DOHH2 (cell line): ENCODE data around the gene MYADML2.

Experiments used
- H3F3A ChIP-seq: fragments of 200-600 bp; sonication (generic), shearing (Covaris generic); 2 replicates; pipeline ENCODE4 v1.6.0; 2016; ENCODE audit warnings: antibody characterized with exemption, mild to moderate bottlenecking; ENCODE audit not compliant: control insufficient read depth, insufficient read depth
- H3K27ac ChIP-seq: fragments of 200-600 bp; sonication (generic); 2 replicates; pipeline ENCODE4 v1.5.1; 2014; ENCODE audit warnings: low read depth, mild to moderate bottlenecking, low read length, moderate library complexity
- H3K27me3 ChIP-seq: fragments of 200-600 bp; sonication (generic); 2 replicates; pipeline ENCODE4 v1.6.1; 2014; ENCODE audit warnings: mild to moderate bottlenecking, low read length, mixed read lengths; ENCODE audit not compliant: control insufficient read depth
- H3K36me3 ChIP-seq: fragments of 200-600 bp; sonication (generic); 2 replicates; pipeline ENCODE4 v1.6.1; 2014; ENCODE audit warnings: mild to moderate bottlenecking, low read length, moderate library complexity, mixed read lengths; ENCODE audit not compliant: control insufficient read depth
- H3K4me1 ChIP-seq: fragments of 200-600 bp; sonication (generic); 2 replicates; pipeline ENCODE4 v1.6.1; 2014; ENCODE audit warnings: mild to moderate bottlenecking, low read length, mixed read lengths; ENCODE audit not compliant: control insufficient read depth
- H3K4me2 ChIP-seq: fragments of 200-600 bp; sonication (generic); 2 replicates; pipeline ENCODE4 v1.6.0; 2014; ENCODE audit warnings: mild to moderate bottlenecking, low read length, moderate library complexity
- H3K4me3 ChIP-seq: fragments of 200-600 bp; sonication (generic); 2 replicates; pipeline ENCODE4 v1.5.1; 2014; ENCODE audit warnings: mild to moderate bottlenecking, low read length, mixed read lengths
- H3K79me2 ChIP-seq: fragments of 200-600 bp; sonication (generic); 2 replicates; pipeline ENCODE4 v1.6.1; 2014; ENCODE audit warnings: mild to moderate bottlenecking, low read length, mixed read lengths; ENCODE audit not compliant: control insufficient read depth
- H3K9me2 ChIP-seq: fragments of 200-600 bp; sonication (generic); replicated peaks from 2 replicates; pipeline ENCODE4 v1.6.1; 2014; ENCODE audit warnings: mild to moderate bottlenecking, low read length, mixed read lengths; ENCODE audit not compliant: control insufficient read depth
- H3K9me3 ChIP-seq: fragments of 200-600 bp; sonication (generic); 2 replicates; pipeline ENCODE4 v1.6.1; 2014; ENCODE audit warnings: antibody characterized with exemption, low read length, mixed read lengths; ENCODE audit not compliant: control insufficient read depth, insufficient read depth
- H4K20me1 ChIP-seq: fragments of 200-600 bp; sonication (generic); 2 replicates; pipeline ENCODE4 v1.6.0; 2014; ENCODE audit warnings: low read depth, mild to moderate bottlenecking, antibody characterized with exemption, low read length, moderate library complexity; ENCODE audit not compliant: control insufficient read depth, insufficient read depth
- CTCF ChIP-seq: fragments of 200-600 bp; sonication (generic); IDR thresholded peaks from one replicate; pipeline ENCODE4 v1.5.1; 2014; ENCODE audit warnings: antibody characterized with exemption, mild to moderate bottlenecking, low read depth, low read length; ENCODE audit not compliant: poor library complexity, severe bottlenecking
- EZH2phosphoT487 ChIP-seq: fragments of 200-600 bp; sonication (generic); IDR thresholded peaks from 2 replicates; pipeline ENCODE4 v1.6.1; 2017; ENCODE audit warnings: borderline replicate concordance, mild to moderate bottlenecking, antibody characterized with exemption, low read length, moderate library complexity, mixed read lengths

The MYADML2 gene

GRCh38 chr17:81931189-81931556, 15.9 kb downstream of the MYADML2 start:
- Histone ChIP-seq H3K4me3 (no peak overlapping the region), H3K27me3 (peaks cover 4% of the 10 kb centered on the region; the same call in 1 of the 2 replicates), H3F3A (0 out of 2 replicates have a peak, but pooled peaks cover 2% of the 10 kb centered on the region), H3K79me2 (peaks cover 16% of the 10 kb centered on the region), H3K4me2 (no peak overlapping the region), H4K20me1 (0 out of 2 replicates have a peak, but pooled peaks cover 2% of the 10 kb centered on the region), H3K9me2 (no peaks in the 10 kb centered on the region), H3K9me3 (no peaks in the 10 kb centered on the region), H3K36me3 (peaks cover 23% of the 10 kb centered on the region), H3K27ac (no peak overlapping the region), H3K4me1 (peaks cover 20% of the 10 kb centered on the region)
- no peak for TF ChIP-seq EZH2phosphoT487
- no peak for TF ChIP-seq CTCF

DNA sequence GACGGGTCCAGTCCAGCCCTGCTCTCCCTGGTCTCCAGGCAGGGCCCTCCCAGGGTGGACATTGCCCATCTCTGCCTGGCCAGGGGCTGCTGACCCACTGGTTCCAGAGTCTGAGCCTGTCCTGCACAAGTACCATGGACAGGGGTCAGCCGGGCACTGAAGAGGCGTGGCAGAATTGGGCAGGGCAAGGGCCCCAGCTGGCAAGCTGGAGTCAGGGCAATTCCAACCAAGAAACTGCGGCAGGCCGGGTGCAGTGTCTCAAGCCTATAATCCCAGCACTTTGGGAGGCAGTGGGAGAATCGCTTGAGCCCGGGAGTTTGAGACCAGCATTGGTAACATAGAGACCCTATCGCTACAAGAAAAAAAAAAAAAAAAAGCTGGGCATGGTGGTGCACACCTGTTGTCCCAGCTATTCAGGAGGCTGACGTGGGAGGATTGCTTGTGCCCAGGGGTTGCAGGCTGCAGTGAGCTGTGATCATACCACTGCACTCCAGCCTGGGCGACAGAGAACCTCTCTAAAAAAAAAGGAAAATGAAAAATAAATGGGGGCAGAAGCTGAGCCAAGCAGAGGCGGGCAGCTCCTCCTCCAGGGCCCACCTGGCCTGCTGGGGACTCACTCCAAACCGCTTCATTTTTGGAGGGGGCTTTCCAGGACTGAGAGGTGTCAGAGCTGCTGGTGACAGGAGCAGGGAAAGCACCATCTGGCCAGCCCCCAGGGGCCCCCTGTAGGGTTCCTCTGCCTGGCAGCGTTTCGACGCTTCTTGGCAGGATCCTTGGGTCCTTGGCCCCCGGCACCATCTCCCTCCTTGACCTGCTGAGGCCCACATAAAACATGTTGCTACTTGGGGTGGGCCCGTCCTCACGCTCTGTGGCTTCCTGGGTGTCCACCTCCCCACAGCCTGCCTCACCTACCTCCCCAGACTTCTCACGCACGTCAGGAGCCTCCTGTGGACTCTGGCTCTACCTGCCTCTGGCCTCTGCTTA, 16.6 kb downstream of the MYADML2 start:
- Histone ChIP-seq H3F3A (0 out of 2 replicates have a peak, but pooled peaks cover 2% of the 10 kb centered on the region), H3K27ac (no peak overlapping the region), H3K4me2 (no peak overlapping the region), H3K9me2 (no peaks in the 10 kb centered on the region), H3K4me3 (no peak overlapping the region), H3K27me3 (peaks cover 4% of the 10 kb centered on the region; the same call in 1 of the 2 replicates), H3K9me3 (no peaks in the 10 kb centered on the region), H3K36me3 (peaks cover 23% of the 10 kb centered on the region), H3K4me1 (peaks cover 21% of the 10 kb centered on the region), H4K20me1 (peaks cover 7% of the 10 kb centered on the region; the same call in 1 of the 2 replicates), H3K79me2 (peaks cover 18% of the 10 kb centered on the region)
- TF ChIP-seq CTCF (no peak), EZH2phosphoT487 (no peak)

DNA sequence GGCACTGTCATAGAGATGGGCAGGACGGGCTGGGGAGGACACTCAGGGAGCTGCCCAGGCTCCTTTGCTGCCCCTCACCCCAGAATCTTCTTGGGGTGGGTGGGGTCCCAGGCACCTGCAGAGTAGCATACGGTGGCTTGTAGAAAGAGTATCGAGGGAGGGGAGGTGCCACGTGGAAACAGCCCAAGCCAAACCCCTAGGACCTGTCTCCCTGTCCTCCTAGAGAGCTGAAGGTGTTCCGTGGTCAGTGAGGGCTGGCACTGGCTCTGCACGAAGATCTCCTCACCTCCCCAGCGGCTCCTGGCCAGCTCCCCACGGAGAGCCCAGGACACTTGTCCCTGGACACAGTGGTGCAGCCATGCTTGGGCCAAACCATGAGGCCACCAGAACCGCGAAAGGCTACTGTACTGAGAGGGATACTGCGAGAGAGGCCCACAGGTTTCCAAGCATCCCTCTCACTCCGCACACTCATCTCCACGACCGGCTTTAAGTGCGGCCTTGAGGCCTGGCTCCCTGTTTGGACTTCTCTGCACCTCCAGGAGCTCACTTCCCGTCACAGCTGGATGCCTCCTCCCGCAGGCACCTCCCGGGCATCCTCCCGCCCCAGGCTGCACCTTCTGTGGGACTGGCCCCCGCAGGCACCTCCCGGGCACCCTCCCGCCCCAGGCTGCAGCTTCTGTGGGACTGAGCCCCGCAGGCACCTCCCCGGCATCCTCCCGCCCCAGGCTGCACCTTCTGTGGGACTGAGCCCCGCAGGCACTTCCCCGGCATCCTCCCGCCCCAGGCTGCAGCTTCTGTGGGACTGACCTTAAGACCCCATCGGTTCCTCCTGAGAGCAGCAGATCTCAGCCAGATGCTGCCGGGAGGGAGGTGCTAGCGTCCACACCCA, 17.5 kb downstream of the MYADML2 start:
- H3F3A ChIP-seq = 0 out of 2 replicates have a peak, but pooled peaks cover 2% of the 10 kb centered on the region
- no peak overlapping the region for H3K27ac ChIP-seq
- peaks cover 15% of the 10 kb centered on the region for H3K36me3 ChIP-seq
- H3K4me2 ChIP-seq = no peak overlapping the region
- H3K9me2 ChIP-seq = no peaks in the 10 kb centered on the region
- peaks cover 4% of the 10 kb centered on the region; the same call in 1 of the 2 replicates for H3K27me3 ChIP-seq
- peaks cover 29% of the 10 kb centered on the region for H3K4me1 ChIP-seq
- H3K79me2 ChIP-seq = peaks cover 27% of the 10 kb centered on the region
- H3K9me3 ChIP-seq = no peaks in the 10 kb centered on the region
- TF ChIP-seq CTCF (no peak), EZH2phosphoT487 (no peak)
- no peak overlapping the region for H3K4me3 ChIP-seq
- peaks cover 14% of the 10 kb centered on the region for H4K20me1 ChIP-seq
